K562 (cell line): ENCODE results near the gene PLCB1.

Source experiments
- BRCA1 ChIP-seq, 2 experiments: fragments of 450-650 bp in 1 of 2; sonication (generic) in 1 of 2; formaldehyde crosslinking in 1 of 2; IDR thresholded peaks; 2 replicates each; pipeline versions ENCODE4 v1.5.0 to v1.6.1; 2017 to 2020; ENCODE audit warnings: mild to moderate bottlenecking in 1 of 2, missing genetic modification reagents in 1 of 2
- BRF1 ChIP-seq: IDR thresholded peaks from 3 replicates; pipeline ENCODE4 v1.6.1; 2011; ENCODE audit warnings: borderline replicate concordance, mild to moderate bottlenecking; ENCODE audit not compliant: insufficient read length; ENCODE audit errors: extremely low read depth
- C11orf30 ChIP-seq: fragments of 450-650 bp; IDR thresholded peaks from 2 replicates; pipeline ENCODE4 v1.6.1; 2016; ENCODE audit warnings: low read depth, mild to moderate bottlenecking
- DNMT1 ChIP-seq: fragments of 450-650 bp; IDR thresholded peaks from 2 replicates; pipeline ENCODE4 v1.6.1; 2016; ENCODE audit warnings: antibody characterized with exemption, mild to moderate bottlenecking
- POLR2A ChIP-seq: fragments of 450-650 bp; conservative IDR thresholded peaks from 2 replicates; pipeline ENCODE4 v1.6.1; 2016
- ZNF175 ChIP-seq: fragments of 200-800 bp; sonication (Bioruptor generic); IDR thresholded peaks from 2 replicates; pipeline ENCODE4 v1.6.1; 2016; ENCODE audit warnings: low read depth, mild to moderate bottlenecking, missing genetic modification characterization, missing compliant biosample characterization
- ZNF239 ChIP-seq: fragments of 250-450 bp; sonication (Bioruptor Pico); IDR thresholded peaks from 2 replicates; pipeline ENCODE4 v1.4.0; 2020; ENCODE audit warnings: mild to moderate bottlenecking
- ZNF24 ChIP-seq: fragments of 450-650 bp; IDR thresholded peaks from 2 replicates; pipeline ENCODE4 v1.6.1; 2016
- TF ChIP-seq, protein P1 (sequence below), 3 experiments: IDR thresholded peaks in 2 of 3; conservative IDR thresholded peaks in 1 of 3; 2 replicates each; pipeline ENCODE4 v1.5.1; 2011 to 2012; ENCODE audit warnings: low read length in 3 of 3, mild to moderate bottlenecking in 3 of 3, control low read depth in 2 of 3, improper control_type of control experiment in 1 of 3, inconsistent platforms in 1 of 3, low read depth in 1 of 3, mixed read lengths in 1 of 3, moderate library complexity in 1 of 3; ENCODE audit not compliant: insufficient read depth in 2 of 3

DNA sequence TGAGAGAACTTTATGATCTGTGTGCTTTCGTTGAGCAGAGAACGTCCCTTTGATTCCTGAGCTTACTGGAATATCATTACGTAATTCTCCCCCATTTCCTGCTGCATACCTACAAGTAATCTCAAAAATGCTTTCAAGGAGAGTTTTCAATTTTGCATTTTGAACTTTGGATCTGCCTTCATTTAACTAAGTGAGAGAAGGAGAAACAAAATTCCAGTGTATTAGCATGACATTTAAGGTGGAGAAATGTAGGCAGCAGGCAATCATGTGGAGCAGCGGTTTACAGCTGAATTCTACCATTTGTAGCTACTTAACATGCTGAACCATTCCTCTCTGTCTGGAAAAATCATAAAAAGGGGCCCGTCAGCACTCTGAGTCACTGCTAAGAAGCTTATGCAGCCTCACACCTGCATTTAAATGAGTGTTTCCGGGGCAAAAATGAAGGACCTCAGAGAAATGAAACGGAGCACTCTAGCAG is 451.5 kb downstream of the PLCB1 start:
- TF ChIP-seq BRCA1 (IDR thresholded peaks at IDR 0.05) (no peak), BRCA1 (CRISPR knock-in tag; IDR thresholded peaks at IDR 0.05) (no peak), ZNF239 (CRISPR knock-in tag) (no peak), C11orf30 (no peak), POLR2A (no peak), DNMT1 (no peak), ZNF175 (CRISPR knock-in tag) (no peak), ZNF24 (no peak), BRF1 (no peak)
- TF ChIP-seq, protein P1, sequence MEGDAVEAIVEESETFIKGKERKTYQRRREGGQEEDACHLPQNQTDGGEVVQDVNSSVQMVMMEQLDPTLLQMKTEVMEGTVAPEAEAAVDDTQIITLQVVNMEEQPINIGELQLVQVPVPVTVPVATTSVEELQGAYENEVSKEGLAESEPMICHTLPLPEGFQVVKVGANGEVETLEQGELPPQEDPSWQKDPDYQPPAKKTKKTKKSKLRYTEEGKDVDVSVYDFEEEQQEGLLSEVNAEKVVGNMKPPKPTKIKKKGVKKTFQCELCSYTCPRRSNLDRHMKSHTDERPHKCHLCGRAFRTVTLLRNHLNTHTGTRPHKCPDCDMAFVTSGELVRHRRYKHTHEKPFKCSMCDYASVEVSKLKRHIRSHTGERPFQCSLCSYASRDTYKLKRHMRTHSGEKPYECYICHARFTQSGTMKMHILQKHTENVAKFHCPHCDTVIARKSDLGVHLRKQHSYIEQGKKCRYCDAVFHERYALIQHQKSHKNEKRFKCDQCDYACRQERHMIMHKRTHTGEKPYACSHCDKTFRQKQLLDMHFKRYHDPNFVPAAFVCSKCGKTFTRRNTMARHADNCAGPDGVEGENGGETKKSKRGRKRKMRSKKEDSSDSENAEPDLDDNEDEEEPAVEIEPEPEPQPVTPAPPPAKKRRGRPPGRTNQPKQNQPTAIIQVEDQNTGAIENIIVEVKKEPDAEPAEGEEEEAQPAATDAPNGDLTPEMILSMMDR (IDR thresholded peaks at IDR 0.05 in 2 of 3, conservative IDR thresholded peaks at IDR 0.05 in 1 of 3; ENCODE audit: insufficient read depth in 2 of 3, low read depth in 1 of 3, low read length in 3 of 3) = no peak
